NB4 (cell line): ENCODE data around the gene CTSA.

ENCODE experiments used
- DNase-seq: peaks from one replicate; pipeline ENCODE4 v3.0.0; 2010; ENCODE audit warnings: low read depth
- H3K4me3 ChIP-seq: one replicate; pipeline ENCODE4 v1.5.1; 2011; ENCODE audit warnings: mild to moderate bottlenecking, low read depth, low read length, moderate library complexity
- CTCF ChIP-seq: IDR thresholded peaks from one replicate; pipeline ENCODE4 v1.5.1; 2012; ENCODE audit warnings: low read depth, low read length
- MAX ChIP-seq: IDR thresholded peaks from 2 replicates; pipeline ENCODE4 v1.6.1; 2011; ENCODE audit warnings: low read depth, low read length
- MYC ChIP-seq: IDR thresholded peaks from 2 replicates; pipeline ENCODE4 v1.6.1; 2011; ENCODE audit warnings: low read depth, low read length
- POLR2A ChIP-seq: IDR thresholded peaks from 2 replicates; pipeline ENCODE4 v1.6.1; 2011; ENCODE audit warnings: mild to moderate bottlenecking; ENCODE audit not compliant: insufficient read length; ENCODE audit errors: extremely low read depth

CTSA gene

DNA sequence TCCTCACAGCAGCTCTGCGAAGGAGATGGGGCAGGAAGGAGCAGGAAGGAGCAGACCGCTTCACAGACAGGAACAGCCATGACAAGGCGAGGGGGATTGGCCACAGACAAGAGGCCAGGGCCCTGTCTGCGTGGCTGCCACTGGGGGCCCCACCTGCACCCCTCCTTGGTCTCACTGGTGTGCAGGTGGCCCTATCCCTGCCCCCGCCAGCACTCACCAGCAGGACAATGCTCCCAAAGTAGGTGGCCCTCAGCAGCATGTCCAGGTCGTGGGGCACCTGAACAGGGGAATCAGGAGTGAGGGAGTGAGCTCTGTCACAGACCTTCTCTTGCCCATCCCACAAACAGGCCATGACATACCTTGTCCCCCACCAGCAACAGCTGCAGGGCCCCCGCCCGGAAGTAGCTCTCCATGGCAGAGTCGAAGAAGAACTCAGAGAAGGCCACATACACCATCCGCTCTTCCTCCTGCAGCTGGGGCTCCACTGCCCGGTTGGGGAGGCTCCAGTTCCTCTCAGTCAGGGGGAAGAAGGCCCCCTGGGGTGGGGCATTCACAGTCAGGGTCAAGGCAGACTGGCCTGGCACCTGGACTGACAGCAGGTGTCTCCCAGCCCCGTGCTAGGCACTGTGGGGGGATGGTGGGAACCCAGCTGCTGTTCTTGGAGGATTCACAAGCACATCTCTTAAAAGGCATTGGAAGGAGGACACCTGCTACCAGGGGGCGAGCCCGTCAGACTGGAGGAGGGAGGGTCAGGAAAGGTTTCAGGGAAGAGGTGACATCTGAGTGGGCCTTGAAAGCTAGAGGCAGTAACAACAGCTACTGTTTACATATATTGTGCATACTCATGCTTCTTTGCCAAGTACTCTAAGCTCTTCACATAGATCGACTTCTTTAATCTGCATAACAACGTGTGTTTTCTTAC is 13.7 kb downstream of the CTSA start:
- H3K4me3 ChIP-seq, result no peak overlapping the region
- TF ChIP-seq POLR2A (no peak), MYC (no peak), CTCF (no peak), MAX (no peak)
- DNase-seq, result no peak

GRCh38 chr20:45905505-45906079 is 14.5 kb downstream of the CTSA start:
- H3K4me3 ChIP-seq, result no peak overlapping the region
- DNase-seq, result no peak
- no peak for TF ChIP-seq POLR2A
- no peak for TF ChIP-seq MYC
- TF ChIP-seq MAX, result no peak
- TF ChIP-seq CTCF, result no peak

- no peak overlapping the region for H3K4me3 ChIP-seq
- TF ChIP-seq MYC (no peak), CTCF (no peak), MAX (no peak), POLR2A (no peak)
- DNase-seq, result no peak
Observed at GRCh38 chr20:45907219-45907948, 16.2 kb downstream of the CTSA start.

DNA sequence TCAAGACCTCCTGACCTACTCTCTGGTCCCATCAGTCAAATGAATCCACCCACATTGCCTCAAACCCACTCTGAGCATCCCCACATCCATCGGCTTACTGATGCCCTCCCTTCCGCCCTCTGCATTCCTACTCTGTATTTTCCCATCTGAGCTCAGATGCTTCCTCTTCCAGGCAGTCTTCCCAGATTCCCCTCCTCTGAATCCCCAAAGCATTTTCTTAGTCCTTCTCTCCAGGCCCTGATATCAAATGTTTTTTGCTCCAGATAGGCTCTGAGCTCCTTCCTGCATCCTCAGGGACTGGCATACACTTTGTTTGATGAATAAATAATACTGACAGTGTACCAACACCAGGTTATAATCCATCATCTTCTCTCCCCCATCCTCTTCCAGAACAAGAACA is 16.9 kb downstream of the CTSA start:
- H3K4me3 ChIP-seq, result no peak overlapping the region
- TF ChIP-seq POLR2A, result no peak
- TF ChIP-seq MAX, result no peak
- TF ChIP-seq MYC, result no peak
- no peak for TF ChIP-seq CTCF
- no peak for DNase-seq

GRCh38 chr20:45909336-45909808 is 18.2 kb downstream of the CTSA start:
- TF ChIP-seq CTCF, result no peak
- TF ChIP-seq MAX, result no peak
- no peak for TF ChIP-seq MYC
- TF ChIP-seq POLR2A, result no peak
- no peak for DNase-seq

More at GRCh38 chr20:45909336-45909808, 18.2 kb downstream of the CTSA start:
- no peak overlapping the region for H3K4me3 ChIP-seq
